Suprapubic skin (tissue), 4 donors: ENCODE measurements around the gene RTN4R.

Source experiments
- POLR2A ChIP-seq, 2 donors: fragments of 450-650 bp; IDR thresholded peaks; one replicate each; pipeline ENCODE4 v1.6.1; 2017; ENCODE audit warnings: antibody characterized with exemption in 2 of 2, mild to moderate bottlenecking in 2 of 2, moderate library complexity in 2 of 2
- POLR2AphosphoS5 ChIP-seq, 3 donors: sonication (generic); formaldehyde crosslinking; IDR thresholded peaks; one replicate each; pipeline ENCODE4 v1.6.1; 2017; ENCODE audit warnings: antibody characterized with exemption in 3 of 3
- TF ChIP-seq, protein P1 (sequence below), 2 donors: fragments of 200-600 bp in 1 of 2; fragments of 450-650 bp in 1 of 2; sonication (generic) in 1 of 2; IDR thresholded peaks; one replicate each; pipeline ENCODE4 v1.5.1; 2016 to 2019; ENCODE audit warnings: antibody characterized with exemption in 2 of 2, mild to moderate bottlenecking in 1 of 2, moderate library complexity in 1 of 2

DNA sequence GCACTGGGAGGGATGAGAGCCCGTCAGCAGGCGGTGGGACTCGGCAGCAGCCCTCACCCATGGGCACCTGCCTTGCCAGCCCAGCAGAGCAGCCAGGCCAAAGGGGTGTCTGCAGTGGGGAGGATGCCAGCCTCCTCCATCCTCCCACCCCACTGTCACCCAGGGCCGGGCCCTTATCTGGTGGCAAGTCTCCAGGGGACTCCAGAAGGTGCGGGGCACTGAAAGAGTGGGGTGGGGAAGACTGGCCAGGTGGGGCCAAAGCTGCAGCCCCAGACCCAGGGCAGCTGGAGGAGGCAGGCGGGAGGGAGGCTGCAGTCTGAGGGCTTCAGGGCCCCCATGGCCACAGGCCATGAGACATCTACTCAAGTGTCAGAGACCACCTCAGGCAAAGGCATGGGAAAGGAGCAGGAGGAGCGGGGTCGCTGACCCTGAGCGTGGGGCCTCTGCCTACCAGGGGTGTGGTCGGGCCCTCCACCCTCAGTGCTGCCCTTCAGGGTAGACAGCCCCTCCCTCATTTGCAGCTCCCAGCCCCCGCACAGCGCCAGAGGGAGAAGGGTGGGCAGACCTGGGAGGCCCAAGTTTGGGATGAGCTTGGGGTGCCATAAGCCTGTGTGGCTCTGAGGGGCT, 48.2 kb upstream of the RTN4R start:
- TF ChIP-seq, protein P1, sequence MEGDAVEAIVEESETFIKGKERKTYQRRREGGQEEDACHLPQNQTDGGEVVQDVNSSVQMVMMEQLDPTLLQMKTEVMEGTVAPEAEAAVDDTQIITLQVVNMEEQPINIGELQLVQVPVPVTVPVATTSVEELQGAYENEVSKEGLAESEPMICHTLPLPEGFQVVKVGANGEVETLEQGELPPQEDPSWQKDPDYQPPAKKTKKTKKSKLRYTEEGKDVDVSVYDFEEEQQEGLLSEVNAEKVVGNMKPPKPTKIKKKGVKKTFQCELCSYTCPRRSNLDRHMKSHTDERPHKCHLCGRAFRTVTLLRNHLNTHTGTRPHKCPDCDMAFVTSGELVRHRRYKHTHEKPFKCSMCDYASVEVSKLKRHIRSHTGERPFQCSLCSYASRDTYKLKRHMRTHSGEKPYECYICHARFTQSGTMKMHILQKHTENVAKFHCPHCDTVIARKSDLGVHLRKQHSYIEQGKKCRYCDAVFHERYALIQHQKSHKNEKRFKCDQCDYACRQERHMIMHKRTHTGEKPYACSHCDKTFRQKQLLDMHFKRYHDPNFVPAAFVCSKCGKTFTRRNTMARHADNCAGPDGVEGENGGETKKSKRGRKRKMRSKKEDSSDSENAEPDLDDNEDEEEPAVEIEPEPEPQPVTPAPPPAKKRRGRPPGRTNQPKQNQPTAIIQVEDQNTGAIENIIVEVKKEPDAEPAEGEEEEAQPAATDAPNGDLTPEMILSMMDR (IDR thresholded peaks at IDR 0.05), result no peak
- TF ChIP-seq POLR2A (IDR thresholded peaks at IDR 0.05), result no peak
- TF ChIP-seq POLR2AphosphoS5 (IDR thresholded peaks at IDR 0.05), result no peak
